PFSK-1 (cell line): ENCODE results near the gene TMEM168.

Experiments
- FOXP2 ChIP-seq: optimal IDR thresholded peaks from 2 replicates; pipeline ENCODE3; 2011; ENCODE audit warnings: borderline replicate concordance, control low read depth, inconsistent platforms; ENCODE audit not compliant: insufficient read depth; ENCODE audit errors: extremely low read length, extremely low read depth
- POLR2AphosphoS5 ChIP-seq: IDR thresholded peaks from 2 replicates; pipeline ENCODE4 v1.6.1; 2012; ENCODE audit warnings: low read depth, mild to moderate bottlenecking, control low read depth, low read length, moderate library complexity
- REST ChIP-seq, 2 experiments: IDR thresholded peaks; 2 replicates each; pipeline versions ENCODE4 v1.6.1 to v1.8.0; 2011 to 2012; ENCODE audit warnings: low read depth in 2 of 2, low read length in 2 of 2, control low read depth in 1 of 2, inconsistent platforms in 1 of 2, mild to moderate bottlenecking in 1 of 2, moderate library complexity in 1 of 2; ENCODE audit not compliant: insufficient read depth in 1 of 2
- SIN3A ChIP-seq: IDR thresholded peaks from 2 replicates; pipeline ENCODE4 v1.6.1; 2012; ENCODE audit warnings: mild to moderate bottlenecking, low read length, moderate library complexity, borderline replicate concordance; ENCODE audit not compliant: insufficient read depth
- TAF1 ChIP-seq: IDR thresholded peaks from 2 replicates; pipeline ENCODE4 v1.6.1; 2012; ENCODE audit warnings: low read length, control low read depth, borderline replicate concordance; ENCODE audit not compliant: insufficient read depth

- TF ChIP-seq POLR2AphosphoS5: no peak
- no peak for TF ChIP-seq REST (IDR thresholded peaks at IDR 0.05; ENCODE audit: insufficient read depth in 1 of 2, low read depth in 2 of 2, low read length in 2 of 2)
- no peak for TF ChIP-seq SIN3A
- no peak for TF ChIP-seq TAF1
- TF ChIP-seq FOXP2: no peak
Observed at GRCh38 chr7:112721366-112721765, 68.8 kb downstream of the TMEM168 start.
